COLO829 (cell line): ENCODE data around the gene ZC3H13.

Experiments used
- DNase-seq: peaks from one replicate; pipeline ENCODE4 v3.0.0; 2012; ENCODE audit warnings: low spot score

ZC3H13 gene

GRCh38 chr13:45940061-45940460 lies 112.5 kb downstream of the ZC3H13 start:
- no peak for DNase-seq

GRCh38 chr13:45936621-45937020 lies 115.9 kb downstream of the ZC3H13 start:
- DNase-seq, result no peak

- DNase-seq, result no peak
Observed at GRCh38 chr13:45934283-45934682, 118.3 kb downstream of the ZC3H13 start.

- DNase-seq, result no peak
Observed at GRCh38 chr13:45933203-45933908, 119.2 kb downstream of the ZC3H13 start.

GRCh38 chr13:45932676-45933075 lies 119.9 kb downstream of the ZC3H13 start:
- no peak for DNase-seq

GRCh38 chr13:45932172-45932571 lies 120.4 kb downstream of the ZC3H13 start:
- DNase-seq, result no peak

- no peak for DNase-seq
Observed at GRCh38 chr13:45931211-45931610, 121.3 kb downstream of the ZC3H13 start.

- DNase-seq, result no peak
Observed at GRCh38 chr13:45930177-45930576, 122.4 kb downstream of the ZC3H13 start.

- no peak for DNase-seq
Observed at GRCh38 chr13:45928843-45929242, 123.7 kb downstream of the ZC3H13 start.

- no peak for DNase-seq
Observed at GRCh38 chr13:45928176-45928575, 124.4 kb downstream of the ZC3H13 start.

GRCh38 chr13:45926741-45927140 lies 125.8 kb downstream of the ZC3H13 start:
- no peak for DNase-seq

- DNase-seq, result no peak
Observed at GRCh38 chr13:45925151-45925550, 127.4 kb downstream of the ZC3H13 start.

GRCh38 chr13:45921162-45921736 lies 131.3 kb downstream of the ZC3H13 start:
- no peak for DNase-seq

GRCh38 chr13:45918597-45918996 lies 133.9 kb downstream of the ZC3H13 start:
- no peak for DNase-seq

- DNase-seq, result no peak
Observed at GRCh38 chr13:45917019-45917418, 135.5 kb downstream of the ZC3H13 start.

GRCh38 chr13:45915686-45916439 lies 136.7 kb downstream of the ZC3H13 start:
- no peak for DNase-seq

- no peak for DNase-seq
Observed at GRCh38 chr13:45909673-45910072, 142.9 kb downstream of the ZC3H13 start.

GRCh38 chr13:45909089-45909488 lies 143.5 kb downstream of the ZC3H13 start:
- no peak for DNase-seq

- DNase-seq, result no peak
Observed at GRCh38 chr13:45907503-45907902, 145.0 kb downstream of the ZC3H13 start.
